Activated CD4-positive, CD25-positive, alpha-beta regulatory T cell treated with anti-CD3 and anti-CD28 coated beads, Interleukin-2, amount 50 U/mL, for 72 hours (primary cell): ENCODE measurements around the gene H2AZ2.
"Not testable (repeated sequence)": the region's sequence is repeated elsewhere in the genome, so short reads cannot be mapped to it uniquely, and the experiment has no call there.

Experiments
- DNase-seq: peaks from one replicate; pipeline ENCODE4 v3.0.0; 2021

H2AZ2 gene

DNA sequence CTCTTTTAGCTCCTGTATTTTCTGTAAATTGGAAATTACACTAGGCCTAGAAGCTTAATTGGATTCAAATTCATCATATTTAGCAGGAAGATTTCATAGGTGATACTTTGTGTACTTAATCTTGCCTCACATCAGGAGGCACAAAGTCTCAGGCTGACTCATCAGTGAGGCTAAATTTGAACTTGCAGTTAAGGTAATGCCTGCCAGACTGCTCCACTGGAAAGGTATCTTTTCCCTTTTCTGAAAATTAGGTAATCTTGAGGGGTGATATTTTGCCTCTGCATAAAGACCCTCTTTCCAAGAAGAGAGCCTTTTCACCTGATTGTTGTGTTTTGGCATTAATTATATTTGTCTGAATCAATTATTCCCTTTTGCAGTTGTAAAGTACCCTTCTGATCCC is 36.8 kb downstream of the H2AZ2 start:
- no peak for DNase-seq

DNA sequence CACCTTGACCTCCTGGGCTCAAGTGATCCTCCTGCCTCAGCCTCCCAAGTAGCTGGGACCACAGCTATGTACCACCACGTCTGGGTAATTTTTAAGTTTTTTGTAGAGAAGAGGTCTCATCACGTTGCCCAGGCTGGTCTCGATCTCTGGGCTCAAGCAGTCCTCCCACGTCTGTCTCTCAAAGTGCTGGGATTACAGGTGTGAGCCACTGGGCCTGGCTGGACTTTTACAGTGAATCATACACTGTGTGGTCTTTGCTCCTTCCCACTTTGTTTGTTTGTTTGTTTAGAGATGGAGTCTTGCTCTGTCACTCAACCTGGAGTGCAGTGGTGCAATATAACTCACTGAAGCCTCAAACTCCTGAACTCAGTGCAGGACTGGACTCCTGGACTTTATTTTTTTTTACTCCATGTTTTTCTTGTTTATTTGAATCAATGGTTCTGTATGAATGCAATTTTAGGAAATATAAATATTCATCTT is 38.9 kb downstream of the H2AZ2 start:
- DNase-seq = no peak

DNA sequence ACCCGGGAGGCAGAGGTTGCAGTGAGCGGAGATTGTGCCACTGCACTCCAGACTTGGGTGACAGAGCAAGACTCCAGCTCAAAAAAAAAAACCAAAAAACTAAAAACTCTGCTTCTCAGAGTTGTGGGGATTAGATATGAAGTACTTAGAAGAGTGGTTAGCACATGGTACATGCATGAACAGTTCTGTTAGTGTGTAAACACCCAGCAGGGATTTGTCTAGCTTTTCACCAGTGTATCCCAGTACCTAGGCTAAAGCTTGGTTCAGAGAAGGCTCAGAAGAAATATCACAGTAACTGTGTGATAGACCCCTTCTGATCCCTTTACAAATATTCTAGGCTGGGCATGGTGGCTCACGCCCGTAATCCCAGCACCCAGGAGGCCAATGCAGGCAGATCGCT is 41.9 kb downstream of the H2AZ2 start:
- no peak for DNase-seq

GRCh38 chr7:44803828-44804519 is 43.9 kb downstream of the H2AZ2 start:
- not testable (repeated sequence) for DNase-seq

- DNase-seq = no peak
These were observed 45.4 kb downstream of the H2AZ2 start for GRCh38 chr7:44802418-44803025.

- DNase-seq = no peak
These were observed 46.0 kb downstream of the H2AZ2 start for GRCh38 chr7:44801890-44802289.

DNA sequence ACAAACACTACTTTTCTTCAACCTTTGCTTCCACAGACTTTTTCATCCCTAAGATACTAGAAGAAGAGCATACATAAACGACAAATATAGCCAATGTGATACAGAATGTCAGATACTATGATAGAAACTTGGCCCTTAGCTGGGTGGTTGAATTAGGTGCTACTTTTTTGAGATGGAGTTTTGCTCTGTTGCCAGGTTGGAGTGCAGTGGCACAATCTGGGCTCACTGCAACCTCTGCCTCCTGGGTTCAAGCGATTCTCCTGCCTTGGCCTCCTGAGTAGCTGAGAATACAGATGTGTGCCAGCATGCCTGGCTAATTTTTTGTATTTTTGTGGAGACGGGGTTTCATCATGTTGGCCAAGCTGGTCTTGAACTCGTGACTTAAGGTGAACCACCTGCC is 47.9 kb downstream of the H2AZ2 start:
- no peak for DNase-seq

- no peak for DNase-seq
These were observed 49.1 kb downstream of the H2AZ2 start for GRCh38 chr7:44798649-44799305.

- peak; percentile 81 for DNase-seq
These were observed 50.3 kb downstream of the H2AZ2 start for GRCh38 chr7:44797329-44798258.

DNA sequence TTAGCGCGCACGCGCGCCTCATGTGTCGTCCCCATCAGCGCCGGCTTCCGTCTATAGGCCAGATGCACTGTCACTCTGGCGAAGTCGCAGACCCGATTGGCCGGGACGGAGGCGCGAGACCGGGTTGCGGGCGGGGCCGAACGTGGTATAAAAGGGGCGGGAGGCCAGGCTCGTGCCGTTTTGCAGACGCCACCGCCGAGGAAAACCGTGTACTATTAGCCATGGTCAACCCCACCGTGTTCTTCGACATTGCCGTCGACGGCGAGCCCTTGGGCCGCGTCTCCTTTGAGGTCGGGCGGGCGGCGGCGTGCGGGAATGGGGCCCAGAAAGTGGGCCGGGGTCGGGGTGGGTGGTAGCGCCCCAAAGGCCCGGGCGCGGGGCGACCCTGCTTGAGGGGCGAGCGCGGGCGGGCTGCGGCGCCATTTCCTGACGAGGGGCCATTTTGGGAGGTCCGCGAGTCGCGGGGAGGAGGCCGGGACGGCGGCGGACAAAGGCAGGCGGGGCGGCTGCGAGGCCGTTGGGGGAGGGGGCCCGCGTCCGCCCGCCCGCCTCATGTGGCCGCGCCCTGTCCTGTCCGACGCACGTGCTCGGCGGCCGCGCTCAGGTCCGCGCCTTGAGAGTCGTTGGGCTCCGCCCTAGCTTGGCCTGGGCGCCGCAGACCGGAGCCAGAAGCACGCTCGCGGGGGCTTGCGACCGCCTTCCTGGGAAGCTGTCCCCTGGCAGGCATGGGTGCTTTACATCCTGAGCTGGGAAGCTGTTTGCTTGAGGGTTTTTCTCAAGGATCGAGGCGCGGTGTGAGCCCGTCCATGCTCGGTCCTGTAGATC is 51.2 kb downstream of the H2AZ2 start, which contains the start of gene PPIA:
Gene PPIA, plus strand, starts transcription at position 178 of the 825 bp plus-strand sequence. Its CDS starts 44 bp downstream, at position 222.
- peak; percentile 99 for DNase-seq

DNA sequence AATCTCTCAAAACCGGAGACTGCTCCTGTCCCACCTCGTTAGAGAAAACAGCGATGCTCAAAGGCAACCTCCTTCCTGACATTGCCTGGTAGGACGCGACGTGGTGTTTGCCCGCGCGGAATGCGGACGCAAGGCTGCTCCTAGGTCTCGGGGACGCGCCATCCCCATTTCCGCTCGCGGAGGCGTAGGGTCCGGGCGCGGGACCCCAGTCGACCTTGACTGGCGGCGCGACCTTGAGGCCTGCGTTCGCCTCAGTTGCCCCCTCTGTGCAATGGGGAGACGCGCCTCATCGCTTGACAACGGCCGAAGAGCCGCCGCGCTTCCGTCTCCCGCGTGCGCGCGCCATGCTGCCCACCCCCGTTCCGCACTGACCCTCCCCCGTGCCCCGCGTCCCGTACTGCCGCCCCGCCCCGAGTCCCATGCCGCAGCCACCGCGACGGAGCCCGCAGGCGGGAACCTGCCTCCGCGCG is 51.8 kb downstream of the H2AZ2 start:
- no peak for DNase-seq

GRCh38 chr7:44794331-44794730 is 53.6 kb downstream of the H2AZ2 start:
- DNase-seq = no peak

- DNase-seq = no peak
These were observed 54.0 kb downstream of the H2AZ2 start for GRCh38 chr7:44793919-44794318.

- no peak for DNase-seq
These were observed 56.3 kb downstream of the H2AZ2 start for GRCh38 chr7:44791278-44792219.

GRCh38 chr7:44789990-44790389 is 57.9 kb downstream of the H2AZ2 start:
- DNase-seq = no peak

DNA sequence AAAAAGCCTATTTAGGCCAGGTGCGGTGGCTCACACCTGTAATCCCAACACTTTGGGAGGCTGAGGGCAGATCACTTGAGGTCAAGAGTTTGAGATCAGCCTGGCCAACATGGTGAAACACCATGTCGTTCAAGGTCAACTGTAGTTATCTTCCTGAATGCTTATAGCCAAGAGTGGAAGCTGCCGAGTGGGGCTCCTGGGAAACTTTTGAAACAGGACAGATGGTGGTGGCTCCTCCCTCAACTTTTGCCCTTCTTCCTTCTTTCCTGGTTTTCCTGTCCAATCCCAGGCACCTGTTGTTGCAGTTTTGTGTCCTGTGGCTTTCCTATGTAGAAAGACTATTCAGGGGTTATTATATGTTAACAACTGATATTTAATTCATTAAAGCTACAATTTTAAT is 60.1 kb downstream of the H2AZ2 start:
- DNase-seq = no peak

DNA sequence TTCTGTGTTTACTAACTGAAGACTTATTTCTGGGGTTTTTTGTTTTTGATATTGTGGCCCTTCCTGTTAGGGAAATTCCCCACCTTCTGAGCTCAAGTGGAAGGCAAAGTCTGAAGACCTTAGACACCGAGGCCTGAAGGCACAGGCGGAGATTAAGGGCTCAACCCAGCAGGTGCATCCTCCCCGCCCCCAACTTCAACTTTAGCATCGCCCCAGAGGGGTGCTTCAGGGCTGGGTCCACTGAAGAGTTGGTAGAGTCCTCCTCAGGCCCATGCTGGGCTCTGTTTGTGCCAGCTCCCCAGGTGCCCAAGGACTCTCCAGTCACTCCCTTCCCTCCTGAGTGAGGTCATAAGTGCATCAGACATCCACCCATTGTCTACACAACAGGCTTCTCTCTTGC is 60.8 kb downstream of the H2AZ2 start:
- DNase-seq = no peak

DNA sequence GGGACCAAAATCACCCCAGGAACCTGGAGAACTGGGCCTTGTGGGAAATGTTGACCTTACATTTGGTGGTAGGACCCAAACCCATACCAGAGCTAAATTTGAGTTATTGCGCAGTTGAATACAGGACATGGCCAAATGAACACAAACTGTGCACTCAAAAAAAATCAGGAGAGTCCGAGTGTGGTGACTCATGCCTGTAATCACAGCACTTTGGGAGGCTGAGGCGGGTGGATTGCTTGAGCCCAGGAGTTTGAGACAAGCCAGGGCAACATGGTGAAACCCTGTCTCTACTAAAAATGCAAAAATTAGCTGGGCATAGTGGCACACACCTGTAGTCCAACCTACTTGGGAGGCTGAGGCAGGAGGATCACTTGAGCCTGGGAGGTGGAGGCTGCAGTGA is 62.7 kb downstream of the H2AZ2 start:
- DNase-seq = not testable (repeated sequence)

GRCh38 chr7:44784364-44784763 is 63.5 kb downstream of the H2AZ2 start:
- DNase-seq = no peak

GRCh38 chr7:44783407-44783806 is 64.5 kb downstream of the H2AZ2 start:
- DNase-seq = no peak

DNA sequence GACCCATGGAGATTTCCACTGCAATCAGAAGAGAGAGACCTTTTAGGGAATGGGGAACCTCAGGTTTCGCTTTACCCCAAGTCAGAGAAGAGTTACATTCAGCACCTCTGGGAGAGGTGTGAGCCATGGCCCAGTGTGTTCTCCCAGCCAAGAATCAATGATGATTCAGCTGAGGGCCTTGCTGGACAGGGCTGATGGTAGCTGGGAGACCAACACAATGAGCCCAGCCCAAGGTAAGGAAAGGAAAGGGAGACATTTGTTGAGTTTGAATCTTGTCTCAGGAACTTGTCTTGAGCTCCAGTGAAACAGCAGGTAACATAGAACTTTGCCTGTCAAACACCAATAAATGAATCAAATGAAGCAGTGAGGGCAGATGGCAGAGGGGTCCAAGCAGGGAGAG is 65.4 kb downstream of the H2AZ2 start:
- no peak for DNase-seq
